Keratinocyte (primary cell): Measurements from ENCODE around the gene ANGEL1.

Source experiments
- EZH2 ChIP-seq: IDR thresholded peaks from one replicate; pipeline ENCODE4 v1.6.1; 2012; ENCODE audit warnings: inconsistent platforms, mild to moderate bottlenecking, low read length, moderate library complexity
- TF ChIP-seq, protein P1 (sequence below), 3 experiments: IDR thresholded peaks in 1 of 3; conservative IDR thresholded peaks in 1 of 3; optimal IDR thresholded peaks in 1 of 3; 2 replicates in 2 of 3; 3 replicates in 1 of 3; pipeline versions ENCODE3 to v1.5.1; 2011; ENCODE audit warnings: low read length in 3 of 3, mild to moderate bottlenecking in 3 of 3, moderate library complexity in 2 of 3, control low read depth in 1 of 3, inconsistent platforms in 1 of 3; ENCODE audit not compliant: insufficient read depth in 2 of 3; ENCODE audit errors: extremely low read depth in 1 of 3

DNA sequence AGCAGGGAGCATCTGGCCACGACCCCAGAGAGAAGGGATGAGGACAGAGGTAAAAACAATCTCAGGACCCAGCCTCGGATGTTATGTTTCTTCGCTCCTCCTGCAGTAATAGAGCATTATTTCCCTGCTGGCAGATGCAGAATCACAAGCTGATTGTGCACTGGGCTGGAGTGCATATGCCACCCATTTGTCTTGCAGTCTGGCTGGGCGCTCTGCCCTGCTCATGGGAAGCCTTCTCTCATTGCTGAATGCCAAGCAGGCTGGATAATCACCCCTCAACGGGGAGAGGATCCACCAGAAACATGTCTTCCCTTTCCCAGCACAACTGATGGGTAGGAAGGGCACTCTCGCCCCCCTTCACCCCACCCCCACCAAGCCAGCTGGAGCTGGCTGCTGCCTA lies 59.9 kb downstream of the ANGEL1 start:
- TF ChIP-seq, protein P1, sequence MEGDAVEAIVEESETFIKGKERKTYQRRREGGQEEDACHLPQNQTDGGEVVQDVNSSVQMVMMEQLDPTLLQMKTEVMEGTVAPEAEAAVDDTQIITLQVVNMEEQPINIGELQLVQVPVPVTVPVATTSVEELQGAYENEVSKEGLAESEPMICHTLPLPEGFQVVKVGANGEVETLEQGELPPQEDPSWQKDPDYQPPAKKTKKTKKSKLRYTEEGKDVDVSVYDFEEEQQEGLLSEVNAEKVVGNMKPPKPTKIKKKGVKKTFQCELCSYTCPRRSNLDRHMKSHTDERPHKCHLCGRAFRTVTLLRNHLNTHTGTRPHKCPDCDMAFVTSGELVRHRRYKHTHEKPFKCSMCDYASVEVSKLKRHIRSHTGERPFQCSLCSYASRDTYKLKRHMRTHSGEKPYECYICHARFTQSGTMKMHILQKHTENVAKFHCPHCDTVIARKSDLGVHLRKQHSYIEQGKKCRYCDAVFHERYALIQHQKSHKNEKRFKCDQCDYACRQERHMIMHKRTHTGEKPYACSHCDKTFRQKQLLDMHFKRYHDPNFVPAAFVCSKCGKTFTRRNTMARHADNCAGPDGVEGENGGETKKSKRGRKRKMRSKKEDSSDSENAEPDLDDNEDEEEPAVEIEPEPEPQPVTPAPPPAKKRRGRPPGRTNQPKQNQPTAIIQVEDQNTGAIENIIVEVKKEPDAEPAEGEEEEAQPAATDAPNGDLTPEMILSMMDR (optimal IDR thresholded peaks at IDR 0.05 in 1 of 3, IDR thresholded peaks at IDR 0.05 in 1 of 3, conservative IDR thresholded peaks at IDR 0.05 in 1 of 3; ENCODE audit: extremely low read depth in 1 of 3, insufficient read depth in 2 of 3, low read length in 3 of 3): no peak
- no peak for TF ChIP-seq EZH2
